HepG2 (cell line): ENCODE measurements around the gene APOA1. TPM values are rescaled to one million over a fixed set of nuclear protein-coding genes. Genes with fewer than 3 reads are reported as not detected.

Experiments used
- BRF2 ChIP-seq: sonication (generic); formaldehyde crosslinking; IDR thresholded peaks from 2 replicates; pipeline ENCODE4 v1.8.1; 2022; ENCODE audit warnings: mild to moderate bottlenecking, missing genetic modification reagents
- CREM ChIP-seq, 2 experiments: sonication (generic) in 1 of 2; formaldehyde crosslinking in 1 of 2; IDR thresholded peaks; 2 replicates each; pipeline versions ENCODE4 v1.4.0 to v1.6.1; 2016 to 2020; ENCODE audit warnings: antibody characterized with exemption in 1 of 2, mild to moderate bottlenecking in 1 of 2, missing genetic modification reagents in 1 of 2
- CSRNP2 ChIP-seq: sonication (generic); formaldehyde crosslinking; conservative IDR thresholded peaks from 2 replicates; pipeline ENCODE4 v1.8.0; 2022; ENCODE audit warnings: low read depth, missing genetic modification reagents
- DMTF1 ChIP-seq: sonication (generic); formaldehyde crosslinking; IDR thresholded peaks from 2 replicates; pipeline ENCODE4 v1.4.0; 2020; ENCODE audit warnings: mild to moderate bottlenecking, missing genetic modification reagents
- GPN1 ChIP-seq: sonication (generic); formaldehyde crosslinking; IDR thresholded peaks from 2 replicates; pipeline ENCODE4 v1.5.1; 2020; ENCODE audit warnings: missing genetic modification reagents, borderline replicate concordance
- KLF6 ChIP-seq: IDR thresholded peaks from 2 replicates; pipeline ENCODE4 v1.8.0; 2016; ENCODE audit warnings: missing biosample characterization, missing genetic modification reagents
- PAX8 ChIP-seq: sonication (generic); formaldehyde crosslinking; IDR thresholded peaks from 2 replicates; pipeline ENCODE4 v1.8.0; 2022; ENCODE audit warnings: mild to moderate bottlenecking, missing genetic modification reagents, borderline replicate concordance
- POGZ ChIP-seq: sonication (generic); formaldehyde crosslinking; IDR thresholded peaks from 2 replicates; pipeline ENCODE4 v1.4.0; 2020; ENCODE audit warnings: mild to moderate bottlenecking, missing genetic modification reagents
- SMC3 ChIP-seq: IDR thresholded peaks from 2 replicates; pipeline ENCODE4 v1.6.1; 2011; ENCODE audit warnings: low read length, improper control_type of control experiment
- UBTF ChIP-seq: sonication (generic); formaldehyde crosslinking; IDR thresholded peaks from 2 replicates; pipeline ENCODE4 v1.4.0; 2020; ENCODE audit warnings: mild to moderate bottlenecking, missing genetic modification reagents
- ZMYM4 ChIP-seq: sonication (generic); formaldehyde crosslinking; IDR thresholded peaks from 2 replicates; pipeline ENCODE4 v1.8.1; 2023; ENCODE audit warnings: mild to moderate bottlenecking, missing genetic modification reagents
- ZNF275 ChIP-seq: sonication (generic); formaldehyde crosslinking; IDR thresholded peaks from 2 replicates; pipeline ENCODE4 v1.8.0; 2022; ENCODE audit warnings: missing genetic modification reagents, mild to moderate bottlenecking, inconsistent platforms, borderline replicate concordance
- ZNF292 ChIP-seq: sonication (generic); formaldehyde crosslinking; IDR thresholded peaks from 2 replicates; pipeline ENCODE4 v1.8.1; 2022; ENCODE audit warnings: mild to moderate bottlenecking, low read depth, missing genetic modification reagents, borderline replicate concordance
- ZNF513 ChIP-seq: sonication (generic); formaldehyde crosslinking; conservative IDR thresholded peaks from 2 replicates; pipeline ENCODE4 v1.5.0; 2020; ENCODE audit warnings: missing genetic modification reagents
- ZNF567 ChIP-seq: sonication (generic); formaldehyde crosslinking; IDR thresholded peaks from 2 replicates; pipeline ENCODE4 v1.8.1; 2023; ENCODE audit warnings: mild to moderate bottlenecking, missing genetic modification reagents, borderline replicate concordance
- ZSCAN22 ChIP-seq: sonication (generic); formaldehyde crosslinking; IDR thresholded peaks from 2 replicates; pipeline ENCODE4 v1.4.0; 2020; ENCODE audit warnings: mild to moderate bottlenecking, missing genetic modification reagents
- ZZZ3 ChIP-seq: sonication (generic); formaldehyde crosslinking; IDR thresholded peaks from 2 replicates; pipeline ENCODE4 v1.4.0; 2020; ENCODE audit warnings: missing genetic modification reagents, mild to moderate bottlenecking, borderline replicate concordance
- polyA plus RNA-seq, 8 experiments: library from polyadenylated mRNA; depleted of rRNA in 3 of 8; stranded (reverse) in 7 of 8; unstranded in 1 of 8; fragments of >200 nt; fragmentation: Illumina TruSeq in 4 of 8; extraction: Trizol in 4 of 8; gene quantifications; 2 replicates each; pipeline versions ENCODE4 v1.2.1 to v1.2.3, GENCODE V29; 2011 to 2016; ENCODE audit warnings: low read depth in 4 of 8, missing spikeins in 1 of 8, mixed read lengths in 1 of 8; ENCODE audit not compliant: insufficient read depth in 1 of 8
- total RNA-seq, 5 experiments: library from RNA; depleted of rRNA; stranded (reverse); fragments of >200 nt; fragmentation: Illumina TruSeq; extraction: Trizol; gene quantifications; 2 replicates each; pipeline ENCODE4 v1.2.3, GENCODE V29; 2016; ENCODE audit warnings: low read depth in 1 of 5

APOA1 gene
- total and polyA plus RNA-seq, 2 of the 13 experiments (the other 11 are each of a cell fraction or from before 2014, with no cell fraction given): 1,973 to 5,485 TPM

- TF ChIP-seq DMTF1 (CRISPR knock-in tag) (no peak), KLF6 (0 out of 2 replicates have a peak, but pooled peaks have one; percentile 76), ZZZ3 (CRISPR knock-in tag) (no peak), ZNF292 (CRISPR knock-in tag) (peak; percentile 52; the same call in 1 of the 2 replicates), UBTF (no peak), ZMYM4 (CRISPR knock-in tag) (peak; percentile 29; the same call in 1 of the 2 replicates), BRF2 (CRISPR knock-in tag) (0 out of 2 replicates have a peak, but pooled peaks have one; percentile 22), ZSCAN22 (CRISPR knock-in tag) (no peak), POGZ (CRISPR knock-in tag) (no peak), PAX8 (CRISPR knock-in tag) (no peak), ZNF567 (CRISPR knock-in tag) (no peak), ZNF513 (CRISPR knock-in tag) (no peak), CREM (IDR thresholded peaks at IDR 0.05) (no peak), CREM (CRISPR knock-in tag; IDR thresholded peaks at IDR 0.05) (no peak), CSRNP2 (CRISPR knock-in tag) (no peak), GPN1 (CRISPR knock-in tag) (no peak), SMC3 (no peak; the same call in 1 of the 2 replicates), ZNF275 (CRISPR knock-in tag) (no peak; the same call in 1 of the 2 replicates)
Observed at GRCh38 chr11:116833816-116834534, 3.4 kb downstream of the APOA1 start (continued).
